ENCODE data around the gene NFE2L2.
A peak's percentile ranks its signal among the peaks of the same experiment; 100 is the strongest.
"Not testable (repeated sequence)": the region's sequence is repeated elsewhere in the genome, so short reads cannot be mapped to it uniquely, and the experiment has no call there.

The NFE2L2 gene

GRCh38 chr2:177232098-177232704, 32.3 kb downstream of the NFE2L2 start:
- DNase-seq: no peak

GRCh38 chr2:177231270-177231669, 33.3 kb downstream of the NFE2L2 start:
- no peak for DNase-seq

- DNase-seq: no peak
Observed at GRCh38 chr2:177229442-177230242, 34.9 kb downstream of the NFE2L2 start.

GRCh38 chr2:177225965-177226360, 38.6 kb downstream of the NFE2L2 start:
- peak; percentile 19 for DNase-seq

GRCh38 chr2:177223436-177223835, 41.1 kb downstream of the NFE2L2 start:
- DNase-seq: not testable (repeated sequence)

- no peak for DNase-seq
Observed at GRCh38 chr2:177221970-177222369, 42.6 kb downstream of the NFE2L2 start.

GRCh38 chr2:177221534-177221933, 43.0 kb downstream of the NFE2L2 start:
- DNase-seq: peak; percentile 1

GRCh38 chr2:177219787-177220186, 44.7 kb downstream of the NFE2L2 start:
- not testable (repeated sequence) for DNase-seq

GRCh38 chr2:177217247-177217843, 47.2 kb downstream of the NFE2L2 start:
- DNase-seq: no peak

- DNase-seq: peak; percentile 95
Observed at GRCh38 chr2:177212891-177213856, 51.4 kb downstream of the NFE2L2 start.

GRCh38 chr2:177212106-177212890, 52.2 kb downstream of the NFE2L2 start, which contains the start of gene HNRNPA3:
HNRNPA3 (plus strand) TSS chr2:177212794; CDS start chr2:177212800, 6 bp downstream.
- peak; percentile 100 for DNase-seq

GRCh38 chr2:177211576-177212105, 52.9 kb downstream of the NFE2L2 start:
- no peak for DNase-seq

GRCh38 chr2:177211169-177211568, 53.4 kb downstream of the NFE2L2 start:
- DNase-seq: no peak

- DNase-seq: no peak
Observed at GRCh38 chr2:177207101-177207500, 57.4 kb downstream of the NFE2L2 start.

GRCh38 chr2:177204417-177204816, 60.1 kb downstream of the NFE2L2 start:
- peak; percentile 26 for DNase-seq

GRCh38 chr2:177201919-177202346, 62.6 kb downstream of the NFE2L2 start:
- peak; percentile 26 for DNase-seq

- not testable (repeated sequence) for DNase-seq
Observed at GRCh38 chr2:177200419-177200818, 64.1 kb downstream of the NFE2L2 start.

GRCh38 chr2:177195194-177195593, 69.3 kb downstream of the NFE2L2 start:
- DNase-seq: no peak

GRCh38 chr2:177193240-177193639, 71.3 kb downstream of the NFE2L2 start:
- DNase-seq: peak; percentile 19

- no peak for DNase-seq
Observed at GRCh38 chr2:177192788-177193187, 71.7 kb downstream of the NFE2L2 start.

- no peak for DNase-seq
Observed at GRCh38 chr2:177190941-177191340, 73.6 kb downstream of the NFE2L2 start.
